Activated CD4-positive, alpha-beta T cell treated with anti-CD3 and anti-CD28 coated beads for 4 hours (primary cell): ENCODE data around the gene GTSE1.

Experiments used
- DNase-seq, 2 donors: peaks; one replicate each; pipeline ENCODE4 v3.0.0-alpha.2; 2020

Gene GTSE1

GRCh38 chr22:46329616-46330015 is 32.9 kb downstream of the GTSE1 start:
- no peak for DNase-seq

DNA sequence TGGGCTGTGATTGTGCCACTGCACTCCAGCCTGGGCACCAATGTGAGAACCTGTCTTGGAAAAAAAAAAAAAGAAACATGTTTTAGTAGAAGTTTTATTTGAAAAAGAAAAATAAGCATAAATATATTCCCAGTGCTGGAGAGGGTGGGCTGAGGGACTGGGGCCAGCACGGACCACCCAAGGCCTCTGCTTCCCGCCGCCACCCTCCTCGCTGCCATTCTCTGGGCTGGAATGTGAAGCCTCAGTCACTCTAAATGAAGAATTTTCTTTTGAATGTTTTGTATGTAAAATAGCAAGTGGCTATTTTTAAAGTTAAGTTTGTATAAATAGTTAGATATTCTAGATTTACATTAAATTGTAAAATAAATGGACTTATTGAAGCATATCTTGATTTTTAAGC is 33.8 kb downstream of the GTSE1 start:
- DNase-seq = no peak

DNA sequence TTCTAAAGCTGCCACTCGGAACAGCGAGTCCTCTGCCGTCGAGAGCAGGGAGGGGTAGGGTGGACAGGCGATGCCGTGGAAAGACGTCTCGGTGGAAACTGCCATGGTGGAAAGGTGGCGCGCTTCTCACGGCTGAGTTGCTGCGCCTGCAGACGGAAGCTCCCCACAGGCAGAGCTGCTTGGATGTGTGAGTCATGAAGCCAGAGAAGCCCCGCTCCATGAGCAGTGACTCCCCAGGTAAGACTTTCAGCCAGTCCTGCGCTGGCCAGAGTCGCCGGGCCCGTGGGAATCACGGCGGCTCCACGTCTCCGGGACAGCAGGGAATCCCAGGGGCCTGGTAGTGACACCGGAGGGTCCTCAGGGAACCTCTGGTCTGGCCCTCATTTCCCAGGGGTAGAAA is 34.8 kb downstream of the GTSE1 start:
- DNase-seq = no peak

DNA sequence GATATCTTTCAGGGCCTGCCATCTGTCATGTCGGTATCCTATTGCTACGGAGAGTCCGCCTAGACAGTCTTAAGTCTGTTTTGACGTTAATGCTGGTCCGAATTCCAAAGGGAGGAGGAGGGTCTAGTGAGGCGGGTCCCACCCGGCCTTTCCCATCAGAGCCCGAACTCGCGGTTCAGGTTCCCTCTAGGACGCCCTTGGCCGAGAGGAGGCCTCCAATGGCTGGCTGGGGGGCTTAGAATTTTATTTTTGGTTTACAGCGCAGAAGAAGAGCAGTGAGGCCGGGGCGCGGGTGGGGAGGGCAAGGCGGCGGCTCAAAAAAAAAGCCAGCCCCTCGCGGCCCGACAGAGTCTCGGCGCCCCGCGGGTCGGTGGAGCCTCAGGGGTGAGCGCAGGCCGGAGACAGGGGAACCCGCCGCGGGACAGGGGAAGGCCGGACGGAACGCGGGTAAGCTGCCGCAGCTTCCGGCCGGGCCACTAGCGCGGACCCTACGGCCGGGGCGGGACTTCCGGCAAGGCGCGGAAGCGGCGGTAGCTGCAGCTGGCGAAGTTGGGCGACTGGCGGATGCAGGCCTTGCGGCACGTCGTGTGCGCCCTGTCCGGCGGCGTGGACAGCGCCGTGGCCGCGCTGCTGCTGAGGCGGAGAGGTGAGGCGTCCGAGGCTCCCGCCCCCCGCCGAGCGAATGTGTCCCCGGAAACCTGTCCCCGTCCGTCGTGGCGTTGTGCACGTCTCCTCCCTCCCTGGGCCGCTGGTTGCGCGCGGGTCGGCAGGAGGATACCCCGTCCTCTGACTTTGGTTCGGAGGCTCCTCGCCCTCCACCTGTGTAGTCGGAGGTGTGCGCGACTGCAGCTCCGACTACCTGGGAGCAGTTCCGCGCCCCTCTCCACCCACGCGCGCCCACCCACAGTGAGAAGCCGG is 38.8 kb downstream of the GTSE1 start, which contains the start of gene TRMU:
TSS of gene TRMU (plus strand) at position 514 of the 918 bp plus-strand sequence. CDS start at position 565, 51 bp downstream.
- DNase-seq = peak; percentile 67 to 69

GRCh38 chr22:46336119-46337078 is 39.7 kb downstream of the GTSE1 start:
- no peak for DNase-seq

DNA sequence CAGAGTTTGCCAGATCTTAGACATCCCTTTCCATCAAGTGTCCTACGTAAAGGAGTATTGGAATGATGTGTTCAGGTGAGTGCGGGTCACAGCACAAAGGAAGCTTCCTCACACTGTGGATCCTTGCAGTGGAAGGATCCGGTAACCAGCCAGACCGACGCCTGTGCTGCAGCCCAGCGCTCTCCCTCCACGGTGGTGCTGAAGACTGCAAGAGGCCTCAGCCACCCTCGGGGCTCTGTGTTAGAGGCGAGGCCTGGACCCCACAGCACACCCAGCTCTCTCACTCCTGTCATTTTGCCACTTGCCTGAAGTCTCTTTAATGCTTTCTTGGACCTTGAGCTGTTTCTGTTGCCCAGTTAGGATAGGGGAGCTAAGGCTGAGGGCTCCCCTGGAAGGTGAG is 41.2 kb downstream of the GTSE1 start:
- DNase-seq = no peak

DNA sequence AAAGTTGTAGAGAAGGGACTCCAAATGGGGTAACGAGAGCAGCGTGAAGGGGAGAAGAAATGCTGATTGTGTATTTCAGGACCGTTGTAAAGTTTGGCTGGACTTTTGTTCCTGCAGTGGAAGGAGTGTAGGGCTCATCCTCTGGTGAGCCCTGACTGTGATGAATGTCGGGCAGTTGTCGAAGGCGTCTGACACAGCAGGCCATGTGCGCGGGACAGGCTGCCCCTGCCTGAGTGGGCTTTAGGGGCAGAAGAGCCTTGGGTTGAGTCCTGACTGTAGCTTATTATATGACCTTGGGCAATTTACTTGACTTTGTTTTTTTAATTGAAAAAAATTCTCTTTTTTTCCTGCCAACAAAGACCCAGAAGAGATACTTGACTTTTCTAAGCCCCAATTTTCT is 42.0 kb downstream of the GTSE1 start:
- no peak for DNase-seq

DNA sequence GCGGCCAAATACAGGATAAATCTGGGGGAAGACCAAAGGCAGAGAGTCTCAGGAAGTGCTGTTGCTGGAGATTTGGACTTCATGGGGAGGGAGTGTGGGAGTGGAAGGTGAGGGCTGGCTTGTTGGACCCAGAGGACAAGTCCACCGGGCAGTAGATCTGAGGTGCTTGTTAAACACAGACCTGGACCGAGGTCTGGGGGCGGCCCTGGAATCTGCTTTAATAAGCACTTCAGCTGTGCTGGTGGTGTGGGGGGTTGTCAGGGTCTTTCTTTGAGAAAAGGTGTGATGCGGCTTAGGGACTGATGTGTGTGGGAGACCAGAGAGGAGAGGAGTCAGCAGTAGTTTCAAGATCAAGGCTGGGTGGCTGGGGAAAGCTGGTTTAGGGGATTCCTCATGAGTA is 43.3 kb downstream of the GTSE1 start:
- no peak for DNase-seq

DNA sequence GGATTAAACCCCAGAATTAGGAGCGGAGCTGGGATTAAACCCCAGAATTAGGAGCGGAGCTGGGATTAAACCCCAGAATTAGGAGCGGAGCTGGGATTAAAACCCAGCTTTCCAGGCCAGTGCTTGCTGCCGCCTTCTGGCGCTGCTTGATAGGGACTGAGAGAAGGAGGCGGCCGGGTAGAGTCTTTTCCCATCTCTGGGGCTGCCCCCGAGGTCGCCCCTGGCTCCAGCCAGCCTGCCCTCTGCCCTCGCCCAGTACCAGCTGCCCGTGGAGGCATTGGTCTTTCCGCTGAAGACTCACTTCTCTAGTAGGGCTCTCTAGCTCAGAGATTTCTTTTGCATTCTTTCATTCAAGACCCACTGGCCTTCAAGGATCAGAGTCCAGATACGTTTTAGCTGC is 44.0 kb downstream of the GTSE1 start:
- no peak for DNase-seq

DNA sequence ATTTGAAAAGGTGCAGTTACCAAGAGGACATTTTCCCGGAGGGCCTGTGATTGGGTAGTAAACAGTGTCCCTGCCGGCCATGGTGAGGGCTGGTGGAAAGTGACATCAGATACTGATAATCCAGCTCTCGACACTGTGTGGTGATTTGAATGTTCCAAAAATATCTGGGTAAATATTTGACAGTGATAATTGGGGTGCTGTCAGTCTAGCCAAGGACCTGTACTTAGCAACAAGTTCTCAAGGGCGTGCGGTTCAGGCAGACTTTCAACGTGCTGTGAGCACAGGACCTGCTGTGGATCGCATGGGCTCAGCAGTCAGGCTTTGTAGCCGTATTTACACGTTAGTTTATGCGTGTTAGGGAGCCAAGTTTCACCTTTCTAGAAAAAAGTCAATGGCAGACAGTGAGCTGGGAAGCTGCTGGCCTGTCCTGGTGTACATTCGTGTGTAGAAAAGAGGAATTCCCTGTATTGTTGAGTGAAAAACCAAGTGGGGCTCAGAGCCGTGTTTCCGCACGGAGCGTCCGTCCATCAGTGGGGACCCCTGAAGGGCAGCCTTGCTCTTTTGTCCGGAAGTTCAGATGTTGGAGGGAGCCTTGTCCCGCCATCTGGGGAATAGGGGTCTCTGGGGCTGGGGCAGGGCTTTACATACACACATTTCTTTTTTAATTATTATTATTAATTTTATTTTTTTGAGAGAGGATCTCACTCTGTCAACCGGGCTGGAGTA is 50.2 kb downstream of the GTSE1 start:
- no peak for DNase-seq

GRCh38 chr22:46347646-46348045 is 51.0 kb downstream of the GTSE1 start:
- no peak for DNase-seq

- no peak for DNase-seq
These were observed 51.5 kb downstream of the GTSE1 start for GRCh38 chr22:46348099-46348695.

- no peak for DNase-seq
These were observed 52.6 kb downstream of the GTSE1 start for GRCh38 chr22:46349238-46349637.

GRCh38 chr22:46349681-46350080 is 53.0 kb downstream of the GTSE1 start:
- DNase-seq = no peak

DNA sequence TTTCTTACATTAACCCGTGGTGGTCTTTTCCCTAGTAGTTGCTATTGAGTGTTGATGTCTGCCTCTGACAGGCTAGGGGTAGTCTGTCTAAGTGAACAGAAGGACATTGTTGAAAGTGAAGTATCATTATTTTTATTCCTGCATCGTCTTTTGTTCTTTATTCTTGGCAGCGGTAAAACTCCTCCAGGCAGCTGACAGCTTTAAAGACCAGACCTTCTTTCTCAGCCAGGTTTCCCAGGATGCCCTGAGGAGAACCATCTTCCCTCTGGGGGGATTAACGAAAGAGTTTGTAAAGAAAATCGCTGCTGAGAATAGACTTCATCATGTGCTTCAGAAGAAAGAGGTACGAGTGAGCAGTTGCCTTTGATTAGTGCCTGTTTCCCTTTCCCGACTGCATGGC is 53.5 kb downstream of the GTSE1 start:
- no peak for DNase-seq

DNA sequence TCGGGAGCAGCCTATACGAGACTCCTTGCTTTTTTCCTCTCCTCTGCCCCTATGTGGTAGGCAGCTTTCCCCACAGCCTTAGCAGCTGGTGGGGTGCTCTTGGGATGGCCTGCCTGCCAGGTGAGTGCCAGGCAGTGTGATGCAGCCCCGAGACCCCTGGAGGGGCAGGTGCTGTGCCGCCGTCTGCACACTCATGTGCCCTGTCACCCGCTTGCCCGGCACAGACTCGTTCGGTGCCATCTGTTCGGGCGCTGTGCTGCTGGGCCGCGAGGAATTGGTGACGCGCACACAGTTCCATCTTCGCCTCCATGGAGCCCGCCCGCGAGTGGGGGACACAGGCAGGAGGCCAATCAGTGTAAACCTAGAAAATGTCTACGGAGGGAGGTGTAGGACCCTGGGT is 54.0 kb downstream of the GTSE1 start:
- DNase-seq = no peak

- no peak for DNase-seq
These were observed 54.6 kb downstream of the GTSE1 start for GRCh38 chr22:46351131-46351735.

DNA sequence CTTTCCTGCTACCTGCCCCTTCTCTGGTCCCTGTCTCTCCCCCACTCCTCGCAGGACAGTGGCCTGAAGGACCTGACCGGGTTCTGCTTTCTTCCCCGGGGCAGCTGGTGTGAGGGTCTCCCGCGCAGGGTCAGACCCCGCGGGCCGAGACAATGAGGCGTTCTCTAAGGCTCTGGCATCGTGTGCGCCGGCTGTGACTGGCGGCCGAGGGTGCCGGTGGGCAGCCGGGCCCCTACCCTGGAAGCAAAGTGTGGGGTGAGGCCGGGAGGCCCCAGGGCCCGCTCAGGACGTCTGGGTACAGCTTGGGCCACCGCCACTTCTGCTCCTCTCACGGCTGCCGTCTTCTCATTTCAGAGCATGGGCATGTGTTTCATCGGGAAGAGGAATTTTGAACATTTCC is 55.1 kb downstream of the GTSE1 start:
- DNase-seq = no peak

DNA sequence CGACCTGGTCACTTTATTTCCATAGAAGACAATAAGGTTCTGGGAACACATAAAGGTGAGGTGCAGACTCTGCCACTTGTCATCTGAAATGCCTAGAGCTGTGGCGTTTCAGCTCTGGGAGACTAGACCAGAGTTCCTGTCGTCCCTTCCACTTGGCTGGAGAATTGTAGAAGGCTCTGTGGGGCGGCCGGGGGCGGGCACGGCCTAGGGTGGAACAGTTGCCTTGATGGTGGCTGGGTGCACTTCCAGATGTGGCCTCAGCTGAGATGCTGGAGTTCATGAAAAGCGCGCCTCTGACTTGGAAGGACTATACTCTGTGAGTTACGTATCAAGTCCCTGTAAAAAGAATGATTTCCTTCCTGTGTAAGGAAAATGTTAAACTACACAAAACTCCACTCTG is 55.6 kb downstream of the GTSE1 start:
- no peak for DNase-seq

DNA sequence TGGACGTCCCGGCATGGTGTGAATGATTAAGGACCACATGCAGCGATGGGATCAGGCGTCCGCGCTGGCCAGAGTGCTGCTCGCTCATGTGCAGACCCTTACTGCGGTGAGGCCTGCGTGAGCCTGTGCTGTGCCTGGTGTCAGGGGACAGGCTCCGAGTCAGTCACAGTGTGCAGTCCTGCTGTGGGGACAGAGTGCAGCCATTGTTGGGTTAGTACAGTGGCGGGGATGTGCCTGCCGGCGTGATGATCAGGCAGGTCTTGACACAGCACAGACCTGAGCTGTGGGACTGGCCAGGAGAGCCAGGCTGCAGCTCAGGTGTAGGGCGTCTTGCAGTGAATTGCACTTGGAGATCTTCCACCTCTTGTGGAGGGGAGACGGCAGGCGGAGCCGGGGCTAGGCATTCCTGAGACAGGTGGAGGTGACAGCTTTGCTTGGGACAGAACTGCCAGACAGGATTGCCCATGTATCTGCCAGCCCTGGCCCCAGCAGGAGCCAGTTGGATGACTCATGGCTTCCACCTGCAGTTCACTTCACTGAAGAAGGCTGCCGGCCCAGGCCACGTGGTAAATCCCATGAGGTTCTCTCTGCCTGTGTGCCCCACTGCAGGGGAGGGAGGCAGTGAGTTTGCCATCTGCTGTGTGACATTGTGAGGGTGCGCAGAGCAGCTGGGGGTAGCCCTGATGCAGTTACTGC is 56.2 kb downstream of the GTSE1 start:
- no peak for DNase-seq

- DNase-seq = no peak
These were observed 56.9 kb downstream of the GTSE1 start for GRCh38 chr22:46353483-46354105.
